Measurements from ENCODE around the gene ADAM23.

DNA sequence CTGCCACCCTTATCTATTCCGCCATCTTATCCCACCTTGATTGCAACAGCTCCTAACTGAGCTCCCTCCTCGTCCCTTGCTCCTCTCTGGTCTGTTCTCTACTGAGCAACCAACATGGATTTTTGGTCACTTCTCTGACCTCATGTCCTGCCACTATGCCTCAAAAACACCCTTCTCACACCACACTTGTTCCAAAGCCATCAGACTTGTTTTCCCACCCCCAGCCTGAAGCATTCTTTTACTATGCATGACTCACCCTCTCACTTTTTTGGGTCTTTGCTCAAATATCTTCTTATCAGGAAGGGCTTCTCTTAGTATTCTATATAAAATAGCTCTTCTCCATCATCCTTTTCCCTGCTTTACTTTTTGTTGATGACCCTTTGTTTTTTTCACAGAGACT lies 196.3 kb downstream of the ADAM23 start:
- TF ChIP-seq, protein P1, sequence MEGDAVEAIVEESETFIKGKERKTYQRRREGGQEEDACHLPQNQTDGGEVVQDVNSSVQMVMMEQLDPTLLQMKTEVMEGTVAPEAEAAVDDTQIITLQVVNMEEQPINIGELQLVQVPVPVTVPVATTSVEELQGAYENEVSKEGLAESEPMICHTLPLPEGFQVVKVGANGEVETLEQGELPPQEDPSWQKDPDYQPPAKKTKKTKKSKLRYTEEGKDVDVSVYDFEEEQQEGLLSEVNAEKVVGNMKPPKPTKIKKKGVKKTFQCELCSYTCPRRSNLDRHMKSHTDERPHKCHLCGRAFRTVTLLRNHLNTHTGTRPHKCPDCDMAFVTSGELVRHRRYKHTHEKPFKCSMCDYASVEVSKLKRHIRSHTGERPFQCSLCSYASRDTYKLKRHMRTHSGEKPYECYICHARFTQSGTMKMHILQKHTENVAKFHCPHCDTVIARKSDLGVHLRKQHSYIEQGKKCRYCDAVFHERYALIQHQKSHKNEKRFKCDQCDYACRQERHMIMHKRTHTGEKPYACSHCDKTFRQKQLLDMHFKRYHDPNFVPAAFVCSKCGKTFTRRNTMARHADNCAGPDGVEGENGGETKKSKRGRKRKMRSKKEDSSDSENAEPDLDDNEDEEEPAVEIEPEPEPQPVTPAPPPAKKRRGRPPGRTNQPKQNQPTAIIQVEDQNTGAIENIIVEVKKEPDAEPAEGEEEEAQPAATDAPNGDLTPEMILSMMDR (IDR thresholded peaks at IDR 0.05; ENCODE audit: low read depth, low read length) = no peak
- no peak for TF ChIP-seq EZH2phosphoT487 (IDR thresholded peaks at IDR 0.05; ENCODE audit: low read depth)
